Caki2 (cell line): ENCODE data around the gene MMP23B. TPM values are rescaled to one million over a fixed set of nuclear protein-coding genes. Genes with fewer than 3 reads are reported as not detected.

Source experiments
- DNase-seq: peaks from one replicate; pipeline ENCODE4 v3.0.0-alpha.2; 2015; ENCODE audit warnings: low read depth
- in situ Hi-C: cut with HindIII; loops from 2 replicates; pipeline ENCODE4 v1.10.0; 2016; ENCODE audit warnings: low sequenced_read_pairs, low pct_unique_long_range_greater_than_20kb, mixed read lengths
- total RNA-seq: library from RNA; depleted of rRNA; stranded (reverse); fragments of >200 nt; shearing (Covaris generic); gene quantifications from 2 replicates; pipeline ENCODE4 v1.2.3, GENCODE V29; 2014; ENCODE audit warnings: low replicate concordance

The MMP23B gene
- total RNA-seq, 1 experiment from 2014 or later = not detected

DNA sequence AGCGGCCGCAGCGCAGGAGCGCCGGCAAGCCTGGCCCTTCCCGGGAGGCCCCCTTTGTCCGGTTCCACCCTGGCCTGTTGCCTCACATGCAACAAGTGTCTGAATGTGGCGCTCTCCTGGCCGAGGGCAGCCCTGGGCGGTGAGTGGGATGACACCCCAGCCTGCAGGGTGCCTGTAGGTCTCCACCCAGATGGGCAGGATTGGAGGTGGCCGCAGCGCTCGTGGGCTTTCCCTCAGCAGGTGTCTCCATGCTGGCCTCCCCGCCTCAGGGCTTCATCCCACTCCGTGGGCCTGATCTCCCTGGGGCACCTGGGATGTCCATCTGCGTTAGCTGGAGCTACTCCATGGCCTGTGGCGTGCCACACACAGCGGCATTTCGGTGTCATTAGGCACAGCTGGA lies 15.1 kb upstream of the MMP23B start:
- in situ Hi-C loops = no loop called here
- DNase-seq = no peak

DNA sequence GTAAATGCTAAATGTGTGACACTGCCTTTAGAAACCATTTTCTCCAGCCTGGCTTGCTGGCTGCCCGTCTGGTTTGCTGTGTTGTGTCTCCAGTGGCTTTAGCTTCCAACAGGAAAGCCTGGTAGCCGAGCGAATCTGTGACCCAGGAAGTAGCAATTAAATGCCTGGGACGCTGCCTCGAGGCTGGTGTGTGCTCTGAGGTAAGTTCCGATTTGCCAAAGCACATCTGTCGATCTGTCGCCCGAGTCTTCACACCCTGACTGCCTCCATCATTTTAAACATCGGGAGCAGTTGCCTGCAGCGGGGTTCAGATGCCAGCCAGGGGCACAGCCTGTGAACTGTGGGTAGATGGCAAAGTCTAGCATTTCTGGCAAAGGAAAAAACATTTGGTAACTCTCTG lies 14.5 kb upstream of the MMP23B start:
- in situ Hi-C loops = no loop called here
- DNase-seq = no peak

DNA sequence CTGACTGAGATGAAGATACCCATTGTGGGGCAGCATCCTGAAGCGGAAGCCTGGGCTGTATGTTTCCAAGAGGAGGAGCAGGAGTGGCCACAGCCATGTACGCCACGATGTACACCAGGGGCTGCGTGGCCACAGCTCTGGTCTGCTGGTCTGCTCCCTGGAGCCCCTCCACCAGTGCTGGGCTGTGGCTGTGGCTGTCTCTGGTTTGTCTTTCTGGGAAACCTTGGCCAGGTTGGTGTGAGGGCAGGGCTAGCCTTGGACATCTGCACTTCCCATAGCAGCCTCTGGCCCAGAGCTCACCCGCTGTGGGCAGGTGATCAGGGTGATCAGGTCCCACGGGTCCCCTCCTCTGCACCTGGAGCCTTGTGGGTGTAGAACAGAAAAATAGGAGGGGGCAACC lies 14.0 kb upstream of the MMP23B start:
- in situ Hi-C loops = no loop called here
- no peak for DNase-seq

DNA sequence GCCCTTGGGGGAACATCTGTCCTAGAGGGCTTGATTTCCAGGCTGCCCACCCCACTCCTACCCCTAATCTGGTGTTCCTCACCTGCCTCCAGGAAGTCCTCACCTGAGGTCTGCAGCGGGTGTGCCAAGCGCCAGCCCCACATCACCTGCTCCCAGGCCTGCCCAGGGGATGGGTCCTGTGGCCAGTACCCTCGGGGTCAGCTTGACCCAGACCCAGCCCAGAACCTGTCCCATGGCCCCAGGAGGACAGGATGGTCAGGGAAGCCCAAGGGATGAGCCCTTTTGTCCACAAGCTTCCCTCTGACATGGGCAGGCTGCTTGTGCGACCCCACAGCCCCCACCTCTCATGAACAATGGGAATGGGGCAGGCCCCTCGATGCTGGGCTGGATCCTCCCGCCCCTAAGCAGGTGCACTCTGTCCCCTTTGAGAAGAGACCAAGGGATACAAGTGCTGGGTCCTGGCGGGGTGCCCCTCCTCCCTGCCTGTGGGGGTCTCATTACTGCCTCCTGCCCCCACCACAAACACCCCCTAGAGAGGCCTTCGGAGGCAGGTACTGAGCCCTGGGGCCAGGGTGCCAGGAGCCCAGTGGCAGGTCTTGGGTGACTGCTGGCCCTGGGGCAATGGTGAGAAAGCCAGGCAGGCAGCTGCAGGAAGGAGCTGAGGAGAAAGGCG lies 13.4 kb upstream of the MMP23B start:
- in situ Hi-C loops = no loop called here
- DNase-seq = no peak

DNA sequence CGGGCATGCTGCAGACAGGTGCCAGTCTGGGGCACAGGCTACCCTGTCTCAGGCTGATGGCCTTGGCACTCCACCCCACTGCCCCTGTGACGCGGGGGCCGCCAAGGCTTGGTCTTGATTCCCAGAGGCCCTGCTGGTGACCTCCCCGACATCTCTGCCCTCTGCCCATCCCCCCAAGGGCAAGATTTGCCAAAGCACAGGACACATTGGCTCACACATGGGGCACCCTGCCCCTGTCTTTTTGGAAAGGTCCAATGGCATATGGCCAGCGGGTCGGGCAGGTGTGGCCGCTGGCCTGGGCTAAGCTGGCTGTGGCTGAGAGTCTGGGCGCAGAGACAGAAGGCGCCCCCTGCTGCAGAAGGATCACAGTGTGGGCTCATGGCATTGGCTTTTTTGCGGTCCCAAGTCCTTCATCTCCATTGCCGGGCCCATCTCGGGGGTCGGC lies 12.0 kb upstream of the MMP23B start:
- no peak for DNase-seq
- in situ Hi-C loops = no loop called here

DNA sequence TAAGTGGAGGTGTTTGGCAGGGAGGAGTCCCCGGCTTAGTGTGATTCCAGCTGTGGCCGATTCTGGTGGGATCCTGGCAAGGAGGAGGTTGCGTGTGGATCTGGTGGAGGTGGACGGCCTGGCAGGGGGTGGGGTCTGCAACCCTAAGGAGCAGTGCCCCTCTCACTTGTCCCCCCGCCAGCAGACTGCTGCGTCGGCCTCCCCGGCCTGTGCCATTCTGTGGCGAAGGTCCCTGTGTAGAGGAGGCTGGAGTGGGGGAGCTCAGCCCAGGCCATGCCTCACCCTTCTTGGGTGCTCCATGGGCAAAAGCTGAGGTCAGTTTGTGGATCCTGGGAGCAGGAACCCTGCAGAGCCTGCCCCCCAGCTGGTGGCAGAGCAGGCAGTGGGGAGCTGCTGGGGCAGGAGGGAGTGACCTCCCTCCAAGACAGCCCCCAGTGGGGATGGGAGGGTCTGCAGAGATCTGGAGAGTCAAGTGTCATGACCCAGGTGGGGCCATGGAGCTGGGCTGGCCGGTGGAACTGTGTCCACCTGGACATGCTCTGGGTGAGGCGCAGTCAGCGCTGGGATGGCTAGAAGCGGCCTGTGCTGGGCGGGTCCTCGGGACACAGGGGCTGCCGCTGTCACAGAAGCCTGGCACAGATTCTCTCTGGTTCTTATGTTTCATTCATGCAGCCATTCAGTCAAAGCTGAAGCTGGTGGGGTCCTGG lies 11.4 kb upstream of the MMP23B start:
- no peak for DNase-seq
- in situ Hi-C loops = no loop called here

DNA sequence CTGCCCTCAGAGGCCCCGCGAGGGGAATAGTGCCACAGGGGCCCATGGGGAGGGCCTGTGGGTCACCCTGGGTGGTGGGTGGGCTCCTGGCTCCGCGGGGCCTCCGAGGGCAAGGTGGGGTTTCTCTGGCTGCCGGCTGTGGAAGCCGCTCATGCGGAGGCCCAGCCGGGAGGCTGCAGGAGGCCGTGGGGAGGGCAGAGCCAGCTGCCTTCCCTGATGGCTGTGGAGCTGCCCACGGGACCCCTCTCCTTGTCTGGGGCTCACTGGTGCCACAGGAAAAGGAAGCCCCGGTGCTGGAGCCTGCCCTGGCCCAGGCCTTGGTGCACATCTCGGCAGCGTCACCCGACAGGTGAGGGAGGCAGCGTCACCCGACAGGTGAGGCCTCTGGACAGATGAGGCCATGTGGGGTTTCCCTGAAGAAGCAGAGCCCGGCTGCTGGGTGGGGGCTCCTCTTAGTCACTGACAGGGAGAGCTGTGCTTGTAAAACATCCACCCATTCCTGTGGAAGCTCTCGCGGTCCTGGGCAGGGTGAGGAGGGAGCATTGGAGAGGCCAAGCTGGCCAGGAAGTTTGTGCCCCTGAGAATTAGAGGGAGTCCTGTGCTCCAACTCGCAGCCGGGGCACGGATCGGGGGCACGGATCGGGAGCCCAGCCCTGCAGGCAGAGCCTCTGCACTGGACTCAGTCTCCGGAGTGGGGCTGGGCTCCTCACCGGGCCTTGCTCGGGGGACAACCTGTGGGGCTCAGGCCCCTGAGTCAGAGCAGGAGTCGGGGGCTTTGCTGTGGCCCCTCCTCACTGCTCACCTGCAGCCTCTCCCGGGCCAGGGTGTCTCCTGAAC lies 10.6 kb upstream of the MMP23B start:
- in situ Hi-C loops = no loop called here
- DNase-seq = no peak

DNA sequence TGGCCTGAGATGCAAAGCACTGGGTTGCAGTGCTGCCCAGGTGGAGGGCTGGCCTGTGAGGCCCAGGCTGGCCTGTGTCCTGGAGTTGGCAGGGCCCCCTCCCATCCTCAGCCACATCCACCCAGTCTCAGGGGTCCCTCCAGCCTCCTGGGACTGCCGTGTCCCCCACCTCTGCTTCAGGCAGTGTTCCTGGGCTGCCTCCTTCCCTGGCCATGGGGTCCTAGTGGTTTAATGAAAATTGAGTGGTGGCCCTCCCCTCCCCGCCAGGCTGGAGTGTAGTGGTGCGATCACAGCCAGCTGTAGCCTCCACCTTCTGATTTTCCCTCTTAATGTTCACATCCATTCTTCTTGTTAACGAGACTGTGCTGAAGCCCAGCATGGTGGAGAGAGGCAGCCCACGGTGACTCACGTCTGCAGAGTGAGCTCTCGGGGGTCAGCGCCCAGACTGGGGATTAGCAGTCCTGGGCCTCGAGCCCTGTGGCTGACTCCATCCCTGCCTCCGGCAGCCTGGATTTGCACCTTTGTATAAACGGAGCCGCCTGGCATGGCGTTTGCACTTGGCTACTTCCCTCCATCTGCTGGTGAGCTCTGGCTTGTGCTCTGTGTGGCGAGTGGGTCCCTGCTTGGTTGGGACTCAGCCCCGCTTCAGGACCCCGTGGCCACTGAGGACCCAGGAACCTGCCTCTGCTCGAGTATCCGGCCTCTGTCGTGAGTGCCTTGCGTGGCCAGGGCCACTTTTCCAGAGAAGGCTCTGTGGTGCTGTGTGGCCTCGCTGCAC lies 9.8 kb upstream of the MMP23B start:
- DNase-seq = no peak
- in situ Hi-C loops = no loop called here

DNA sequence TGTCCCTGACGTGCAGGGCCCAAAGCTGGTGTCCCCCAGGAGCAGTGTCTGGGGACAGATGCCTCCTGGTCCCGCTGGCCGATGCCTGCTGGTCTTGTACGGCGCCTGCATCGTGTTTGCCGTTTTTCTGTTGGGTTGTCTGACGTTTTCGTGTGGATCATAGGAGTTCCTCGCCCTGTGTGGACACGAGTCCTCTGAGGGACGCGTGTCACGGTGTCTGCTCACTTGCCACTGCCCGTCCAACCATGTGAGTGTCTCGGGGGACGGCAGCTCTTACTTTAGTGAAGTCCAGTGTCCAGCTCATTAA lies 9.2 kb upstream of the MMP23B start:
- no peak for DNase-seq
- in situ Hi-C loops = no loop called here

DNA sequence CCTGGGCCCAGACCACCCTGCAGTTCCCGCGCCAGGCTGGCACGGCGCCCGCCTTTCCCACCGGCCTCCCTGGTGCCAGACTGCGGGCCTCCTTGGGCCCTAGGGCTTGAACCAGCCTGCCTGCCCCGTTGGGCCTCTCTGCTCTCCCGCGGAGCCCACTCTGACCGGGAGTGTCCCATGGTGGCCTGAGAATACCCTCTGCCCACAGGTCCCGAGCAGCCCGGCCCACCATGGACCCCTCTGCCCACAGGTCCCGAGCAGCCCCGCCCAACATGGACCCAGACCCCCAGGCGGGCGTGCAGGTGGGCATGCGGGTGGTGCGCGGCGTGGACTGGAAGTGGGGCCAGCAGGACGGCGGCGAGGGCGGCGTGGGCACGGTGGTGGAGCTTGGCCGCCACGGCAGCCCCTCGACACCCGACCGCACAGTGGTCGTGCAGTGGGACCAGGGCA lies 8.8 kb upstream of the MMP23B start:
- in situ Hi-C loops = no loop called here

DNA sequence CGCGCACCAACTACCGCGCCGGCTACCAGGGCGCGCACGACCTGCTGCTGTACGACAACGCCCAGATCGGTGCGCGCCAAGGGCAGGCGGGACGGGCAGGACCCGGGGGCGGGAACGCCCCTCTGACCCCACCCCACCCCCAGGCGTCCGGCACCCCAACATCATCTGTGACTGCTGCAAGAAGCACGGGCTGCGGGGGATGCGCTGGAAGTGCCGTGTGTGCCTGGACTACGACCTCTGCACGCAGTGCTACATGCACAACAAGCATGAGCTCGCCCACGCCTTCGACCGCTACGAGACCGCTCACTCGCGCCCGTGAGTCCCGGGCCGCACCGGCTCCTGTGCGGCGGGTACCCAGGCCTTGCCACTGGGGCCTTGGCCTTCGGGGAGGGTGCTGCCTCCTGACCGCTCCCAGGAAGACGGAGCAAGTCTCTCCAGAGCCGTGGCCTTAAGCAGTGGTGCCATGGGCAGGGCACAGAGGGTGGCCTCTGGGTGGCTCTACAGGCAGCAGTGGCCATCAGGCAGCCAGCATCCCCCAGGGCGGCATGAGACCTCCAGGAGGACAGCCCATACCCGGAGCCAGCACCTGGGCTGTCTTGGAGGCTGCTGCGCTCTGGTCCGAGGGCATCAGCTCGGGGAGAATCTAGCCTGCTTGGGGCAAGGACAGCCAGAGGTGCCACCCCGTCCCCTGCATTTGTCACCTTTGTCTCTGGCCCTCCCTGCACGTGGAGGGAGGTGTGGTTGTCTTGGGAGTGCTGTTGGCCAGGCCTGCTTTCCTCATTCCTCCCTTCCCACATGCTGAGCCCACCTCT lies 8.1 kb upstream of the MMP23B start:
- in situ Hi-C loops = no loop called here
- DNase-seq = no peak

More for the DNA sequence above, 8.8 kb upstream of the MMP23B start:
- no peak for DNase-seq

DNA sequence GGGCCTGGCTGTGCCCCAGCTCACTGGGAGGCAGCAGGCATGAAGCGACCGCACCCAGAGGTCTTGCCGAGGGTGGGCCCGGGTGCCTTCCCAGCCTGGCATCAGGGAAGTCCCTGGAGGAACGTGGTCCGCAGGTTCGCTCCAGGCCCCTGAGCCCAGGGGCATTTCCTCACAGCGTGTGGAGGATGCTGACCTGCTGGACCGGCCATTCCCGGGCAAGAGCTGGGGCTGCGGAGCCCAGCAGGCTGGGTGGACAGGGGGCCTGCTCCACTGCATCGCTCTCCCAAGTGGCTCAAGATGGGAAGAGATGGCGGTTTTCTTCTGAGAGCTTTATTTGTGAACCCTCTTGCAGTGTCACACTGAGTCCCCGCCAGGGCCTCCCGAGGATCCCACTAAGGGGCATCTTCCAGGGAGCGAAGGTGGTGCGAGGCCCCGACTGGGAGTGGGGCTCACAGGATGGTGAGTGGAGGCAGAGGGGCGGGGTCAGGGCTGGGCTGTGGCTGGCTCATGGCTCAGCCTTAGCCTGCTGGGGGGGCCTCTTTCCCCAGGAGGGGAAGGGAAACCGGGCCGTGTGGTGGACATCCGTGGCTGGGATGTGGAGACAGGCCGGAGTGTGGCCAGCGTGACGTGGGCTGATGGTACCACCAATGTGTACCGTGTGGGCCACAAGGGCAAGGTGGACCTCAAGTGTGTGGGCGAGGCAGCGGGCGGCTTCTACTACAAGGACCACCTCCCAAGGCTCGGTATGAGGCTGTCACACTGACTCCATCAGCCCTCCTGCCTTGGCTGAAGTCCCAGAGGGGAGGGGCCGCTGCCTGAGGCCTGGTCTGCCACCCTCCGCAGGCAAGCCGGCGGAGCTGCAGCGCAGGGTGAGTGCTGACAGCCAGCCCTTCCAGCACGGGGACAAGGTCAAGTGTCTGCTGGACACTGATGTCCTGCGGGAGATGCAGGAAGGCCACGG lies 7.2 kb upstream of the MMP23B start:
- in situ Hi-C loops = no loop called here

DNA sequence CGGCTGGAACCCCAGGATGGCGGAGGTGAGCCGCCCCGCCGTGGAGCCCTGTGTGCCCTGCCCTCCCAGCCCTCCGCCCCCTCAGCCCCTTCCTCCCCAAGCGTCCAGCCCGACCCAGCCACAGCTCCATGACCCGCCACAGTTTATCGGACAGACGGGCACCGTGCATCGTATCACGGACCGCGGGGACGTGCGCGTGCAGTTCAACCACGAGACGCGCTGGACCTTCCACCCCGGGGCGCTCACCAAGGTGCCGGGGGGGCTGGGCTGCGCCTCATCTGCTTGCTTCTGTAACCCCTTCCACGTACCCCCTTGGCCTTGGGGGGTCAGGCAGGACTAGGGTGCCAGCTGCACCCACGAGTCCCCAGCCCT lies 6.6 kb upstream of the MMP23B start:
- in situ Hi-C loops = no loop called here
- no peak for DNase-seq

More for the DNA sequence above, 7.2 kb upstream of the MMP23B start:
- no peak for DNase-seq

DNA sequence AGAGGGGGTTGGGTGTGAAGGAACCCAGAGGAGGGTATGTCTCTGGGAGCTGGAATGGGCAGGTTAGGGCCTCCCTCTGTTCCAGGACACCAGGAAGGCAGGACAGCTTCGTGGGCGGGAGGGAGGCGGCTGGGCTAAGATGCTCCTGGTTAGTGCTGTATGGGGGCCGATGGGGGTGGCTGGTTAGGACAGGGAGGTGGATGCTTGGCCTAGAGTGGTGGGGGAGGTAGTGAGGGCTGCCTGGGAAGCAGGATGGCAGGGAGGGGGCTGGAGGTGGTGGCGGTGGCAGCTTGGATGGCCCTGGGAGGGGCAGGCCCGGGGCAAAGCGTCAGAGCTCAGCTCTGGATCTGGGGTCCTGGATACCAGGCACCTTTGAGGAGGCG lies 6.2 kb upstream of the MMP23B start:
- DNase-seq = no peak
- in situ Hi-C loops = no loop called here

DNA sequence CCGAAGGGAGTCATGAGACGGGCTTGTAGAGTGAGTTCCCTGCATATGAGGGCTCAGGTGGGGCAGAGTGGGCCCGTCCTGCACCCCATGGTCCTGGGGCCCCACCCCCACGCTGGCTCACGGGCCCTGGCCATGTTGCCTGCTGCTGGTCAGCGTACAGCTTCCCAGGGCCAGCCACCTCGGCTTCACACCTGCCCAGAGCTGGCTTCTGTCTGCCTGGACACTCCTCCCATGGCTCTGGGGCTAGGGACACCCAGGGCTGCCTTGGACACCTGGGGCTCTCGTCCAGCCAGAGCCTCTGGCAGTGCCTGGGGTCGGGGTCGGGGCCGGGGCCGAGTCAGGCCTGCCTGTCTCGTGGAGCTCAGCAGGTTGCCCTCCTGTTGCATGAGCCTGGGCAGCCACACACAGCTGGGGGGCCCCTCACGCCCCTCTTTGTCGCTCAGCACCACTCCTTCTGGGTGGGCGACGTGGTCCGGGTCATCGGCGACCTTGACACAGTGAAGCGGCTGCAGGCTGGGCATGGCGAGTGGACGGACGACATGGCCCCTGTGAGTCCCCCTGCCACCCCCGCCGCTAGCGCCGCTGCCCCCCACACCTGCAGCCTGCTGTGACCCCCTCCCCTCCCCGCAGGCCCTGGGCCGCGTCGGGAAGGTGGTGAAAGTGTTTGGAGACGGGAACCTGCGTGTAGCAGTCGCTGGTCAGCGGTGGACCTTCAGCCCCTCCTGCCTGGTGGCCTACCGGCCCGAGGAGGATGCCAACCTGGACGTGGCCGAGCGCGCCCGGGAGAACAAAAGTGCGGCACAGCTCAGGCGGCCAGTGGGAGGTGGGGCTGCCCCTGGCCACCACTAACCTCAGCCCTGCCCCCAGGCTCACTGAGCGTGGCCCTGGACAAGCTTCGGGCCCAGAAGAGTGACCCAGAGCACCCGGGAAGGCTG lies 5.5 kb upstream of the MMP23B start:
- no peak for DNase-seq
- in situ Hi-C loops = no loop called here

DNA sequence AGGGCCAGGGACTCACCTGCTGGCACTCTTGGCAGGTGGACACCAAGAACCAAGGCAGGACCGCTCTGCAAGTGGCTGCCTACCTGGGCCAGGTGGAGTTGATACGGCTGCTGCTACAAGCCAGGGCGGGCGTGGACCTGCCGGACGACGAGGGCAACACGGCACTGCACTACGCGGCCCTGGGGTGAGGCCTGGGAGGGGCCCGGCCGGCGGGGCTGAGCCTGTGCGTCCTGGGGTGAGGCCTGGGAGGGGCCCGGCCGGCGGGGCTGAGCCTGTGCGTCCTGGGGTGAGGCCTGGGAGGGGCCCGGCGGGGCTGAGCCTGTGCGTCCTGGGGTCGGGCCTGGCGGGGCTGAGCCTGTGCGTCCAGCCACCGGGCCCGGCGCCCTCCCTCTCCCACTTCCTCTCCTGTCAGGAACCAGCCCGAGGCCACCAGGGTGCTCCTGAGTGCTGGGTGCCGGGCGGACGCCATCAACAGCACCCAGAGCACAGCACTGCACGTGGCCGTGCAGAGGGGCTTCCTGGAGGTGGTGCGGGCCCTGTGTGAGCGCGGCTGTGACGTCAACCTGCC lies 4.6 kb upstream of the MMP23B start:
- in situ Hi-C loops = no loop called here
- DNase-seq = no peak
